Measurements from ENCODE around the gene NFKBIB.
"Not testable (repeated sequence)": the region's sequence is repeated elsewhere in the genome, so short reads cannot be mapped to it uniquely, and the experiment has no call there.

NFKBIB gene

GRCh38 chr19:38899447-38900201, at the start of gene NFKBIB, which contains the start of gene SIRT2:
Gene NFKBIB (plus strand): TSS chr19:38899969. CDS start chr19:38900033, 64 bp downstream.
Gene SIRT2 (minus strand): TSS chr19:38899618. CDS start chr19:38899521, 97 bp downstream.
- Histone ChIP-seq H4K20me1 (peaks cover 0 to 31% (median 9%) of the 10 kb centered on the region in 11 experiments; a peak in 9 of 22 replicates), H3K4me3 (peak within 1 kb of the TSS; percentile 72 to 87 (median 84)), H3K27me3 (no peaks in the 10 kb centered on the region), H3K9ac (peak within 1 kb of the TSS; percentile 77 to 92 (median 89)), H3K4me2 (peak within 1 kb of the TSS; percentile 88 to 99 (median 96)), H3K9me3 (replicated peaks in 1 of 11) (peaks cover 0 to 7% (median 5%) of the 10 kb centered on the region in 11 experiments; a peak in 10 of 22 replicates), H3K27ac (peak within 1 kb of the TSS; percentile 72 to 93 (median 83)), H3K36me3 (peaks cover 1 to 24% (median 14%) of the 10 kb centered on the region in 11 experiments; a peak in 19 of 22 replicates), H3K4me1 (peaks cover 52 to 63% (median 59%) of the 10 kb centered on the region in 10 experiments)
- TF ChIP-seq Cebpa-rat (IDR thresholded peaks at IDR 0.05) = no peak

DNA sequence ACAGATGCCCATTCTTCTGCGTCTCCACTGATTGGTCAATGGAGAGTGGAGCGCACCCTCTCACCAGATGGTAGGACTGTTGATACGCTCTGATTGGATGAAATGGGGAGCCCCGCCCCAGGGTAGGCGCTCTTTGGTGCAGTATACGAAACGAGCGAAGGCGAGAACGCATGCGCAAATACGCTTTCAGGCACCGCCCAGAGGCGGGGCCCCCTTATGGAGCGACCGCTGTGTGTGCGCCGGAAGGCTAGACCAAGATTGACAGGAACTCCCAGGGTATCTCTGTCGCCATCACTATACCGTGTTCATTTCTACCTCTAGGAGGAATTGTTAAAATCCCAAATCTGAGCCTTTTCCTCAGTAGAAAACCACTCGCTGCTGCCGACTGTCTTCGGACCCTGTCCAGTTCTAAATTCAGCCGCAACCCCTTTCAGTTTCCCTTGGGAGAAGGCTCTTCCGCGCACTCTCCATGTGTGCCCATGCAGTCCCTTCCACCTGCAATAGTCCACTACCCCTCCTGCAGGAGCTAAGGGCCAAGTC, 49.3 kb upstream of the NFKBIB start:
- Histone ChIP-seq H3K4me2 (peak overlapping the region; percentile 91 to 100 (median 99)), H3K36me3 (peaks cover 33 to 36% (median 34%) of the 10 kb centered on the region in 11 experiments), H3K4me3 (peak overlapping the region; percentile 72 to 89 (median 80)), H3K9me3 (replicated peaks in 1 of 11) (no peaks in the 10 kb centered on the region; a peak in 1 of 22 replicates), H3K4me1 (peaks cover 50 to 59% (median 54%) of the 10 kb centered on the region in 10 experiments), H4K20me1 (peaks cover 36 to 37% (median 37%) of the 10 kb centered on the region in 11 experiments), H3K27me3 (no peaks in the 10 kb centered on the region), H3K27ac (peak overlapping the region; percentile 86 to 100 (median 94)), H3K9ac (peak overlapping the region; percentile 89 to 99 (median 93))
- TF ChIP-seq Cebpa-rat (IDR thresholded peaks at IDR 0.05) = no peak

- Histone ChIP-seq H3K27me3 (no peaks in the 10 kb centered on the region), H3K4me3 (peak overlapping the region; percentile 72 to 89 (median 80)), H4K20me1 (peaks cover 30 to 32% (median 31%) of the 10 kb centered on the region in 11 experiments), H3K4me2 (peak overlapping the region; percentile 91 to 100 (median 99)), H3K27ac (peak overlapping the region; percentile 86 to 99 (median 94)), H3K9ac (peak overlapping the region; percentile 89 to 99 (median 93)), H3K4me1 (peaks cover 45 to 54% (median 49%) of the 10 kb centered on the region in 10 experiments), H3K36me3 (peaks cover 27 to 30% (median 28%) of the 10 kb centered on the region in 11 experiments), H3K9me3 (replicated peaks in 1 of 11) (peaks cover 0 to 5% (median 3%) of the 10 kb centered on the region in 11 experiments; a peak in 13 of 22 replicates)
- TF ChIP-seq Cebpa-rat (IDR thresholded peaks at IDR 0.05) = no peak
Observed at GRCh38 chr19:38850976-38851621, 48.7 kb upstream of the NFKBIB start.

DNA sequence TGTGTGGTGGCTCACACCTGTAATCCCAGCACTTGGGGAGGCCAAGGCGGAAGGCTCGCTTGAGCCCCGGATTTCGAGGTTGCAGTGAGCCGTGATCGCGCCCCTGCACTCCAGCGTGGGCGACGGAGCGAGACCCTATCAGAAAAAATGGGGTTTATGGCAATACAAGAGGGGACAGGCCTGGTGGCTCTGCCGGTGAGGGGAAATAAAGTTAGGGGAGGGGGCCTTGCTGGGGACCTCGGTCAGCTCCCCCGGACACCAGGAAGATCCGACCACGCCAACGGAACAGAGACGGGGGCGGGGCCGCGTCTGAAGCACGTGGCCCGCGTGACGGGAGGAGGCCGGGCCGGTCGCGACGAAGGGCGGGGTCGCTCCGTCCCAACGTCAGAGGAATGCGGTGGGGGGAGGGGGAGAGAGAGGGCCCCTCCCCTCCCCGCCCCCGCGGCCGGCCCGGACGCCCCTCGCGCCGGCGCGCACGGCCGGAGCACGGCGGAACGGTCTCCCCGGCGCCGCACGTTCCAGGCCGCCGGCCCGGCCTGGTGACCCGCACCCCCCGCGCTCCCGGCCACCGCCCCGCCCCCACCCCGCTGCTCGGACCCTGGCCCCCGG, 48.0 kb upstream of the NFKBIB start:
- TF ChIP-seq Cebpa-rat (IDR thresholded peaks at IDR 0.05) = no peak
- Histone ChIP-seq H3K27ac (peak overlapping the region; percentile 86 to 99 (median 94)), H3K9ac (peak overlapping the region; percentile 89 to 99 (median 93)), H3K27me3 (no peaks in the 10 kb centered on the region), H3K4me1 (peaks cover 45 to 55% (median 49%) of the 10 kb centered on the region in 10 experiments), H3K36me3 (peaks cover 21 to 24% (median 22%) of the 10 kb centered on the region in 11 experiments), H3K4me2 (peak overlapping the region; percentile 91 to 100 (median 99)), H4K20me1 (peaks cover 24 to 25% (median 25%) of the 10 kb centered on the region in 11 experiments), H3K4me3 (peak overlapping the region; percentile 72 to 89 (median 80)), H3K9me3 (replicated peaks in 1 of 11) (peaks cover 0 to 10% (median 8%) of the 10 kb centered on the region in 11 experiments; a peak in 13 of 22 replicates)

DNA sequence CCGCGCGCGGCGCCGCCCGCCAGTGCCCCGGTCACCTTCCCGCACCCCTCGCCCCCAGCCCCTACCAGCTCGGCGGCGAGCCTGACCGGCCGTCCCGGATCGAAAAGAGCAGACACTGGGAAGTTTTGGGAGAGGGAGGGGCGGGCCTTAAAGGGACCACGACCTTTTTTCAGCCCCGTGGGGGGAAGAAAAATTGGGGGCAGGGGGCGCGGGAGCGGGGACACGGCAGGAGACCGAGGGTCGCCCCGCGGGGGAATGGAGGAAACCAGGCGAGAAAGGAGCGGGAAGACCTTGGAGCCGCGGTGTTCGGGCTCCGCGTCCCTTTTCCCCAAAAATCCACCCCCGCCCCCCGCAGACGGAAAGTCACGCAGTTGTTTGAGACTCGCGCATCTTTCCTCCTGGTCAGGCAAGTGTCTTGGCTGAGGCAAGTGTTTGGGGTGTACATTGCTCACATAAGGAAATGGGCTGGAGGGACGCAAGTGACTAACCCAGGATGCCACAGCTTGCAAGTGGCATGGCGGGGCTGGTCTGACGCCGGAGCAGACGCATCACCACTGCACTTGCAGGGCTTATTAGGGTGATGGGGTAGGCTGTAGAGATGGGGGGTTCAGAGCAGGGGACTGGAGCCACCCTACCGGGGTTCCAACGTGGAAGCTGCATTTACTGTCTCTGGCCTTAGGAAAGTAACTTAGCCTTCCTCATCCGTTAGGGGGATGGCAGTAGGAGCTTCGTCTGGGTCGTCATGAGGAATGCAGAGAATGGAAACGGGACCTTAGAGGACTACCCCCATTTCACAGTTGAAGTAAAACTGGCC, 47.3 kb upstream of the NFKBIB start:
- Histone ChIP-seq H3K4me3 (peak overlapping the region; percentile 72 to 89 (median 80)), H3K4me1 (peaks cover 45 to 55% (median 49%) of the 10 kb centered on the region in 10 experiments), H3K27me3 (no peaks in the 10 kb centered on the region), H3K27ac (peak overlapping the region; percentile 86 to 99 (median 94)), H3K4me2 (peak overlapping the region; percentile 76 to 99 (median 91)), H3K36me3 (peaks cover 14 to 17% (median 15%) of the 10 kb centered on the region in 11 experiments), H4K20me1 (peaks cover 17 to 18% (median 18%) of the 10 kb centered on the region in 11 experiments), H3K9ac (peak overlapping the region; percentile 89 to 99 (median 93)), H3K9me3 (replicated peaks in 1 of 11) (peaks cover 0 to 10% (median 8%) of the 10 kb centered on the region in 11 experiments; a peak in 13 of 22 replicates)
- no peak for TF ChIP-seq Cebpa-rat (IDR thresholded peaks at IDR 0.05)

GRCh38 chr19:38853214-38853613, 46.6 kb upstream of the NFKBIB start:
- Histone ChIP-seq H3K4me2 (peak overlapping the region; percentile 76 to 99 (median 91)), H4K20me1 (peaks cover 9 to 10% (median 10%) of the 10 kb centered on the region in 11 experiments), H3K27me3 (no peaks in the 10 kb centered on the region), H3K9me3 (replicated peaks in 1 of 11) (peaks cover 0 to 10% (median 8%) of the 10 kb centered on the region in 11 experiments; a peak in 13 of 22 replicates), H3K27ac (peak overlapping the region; percentile 86 to 99 (median 94); a peak in 21 of 22 replicates), H3K4me1 (peaks cover 45 to 55% (median 49%) of the 10 kb centered on the region in 10 experiments), H3K4me3 (peak overlapping the region; percentile 72 to 89 (median 80); a peak in 19 of 20 replicates), H3K36me3 (peaks cover 6 to 9% (median 7%) of the 10 kb centered on the region in 11 experiments; a peak in 19 of 22 replicates), H3K9ac (peak overlapping the region; percentile 89 to 99 (median 93))
- no peak for TF ChIP-seq Cebpa-rat (IDR thresholded peaks at IDR 0.05)

DNA sequence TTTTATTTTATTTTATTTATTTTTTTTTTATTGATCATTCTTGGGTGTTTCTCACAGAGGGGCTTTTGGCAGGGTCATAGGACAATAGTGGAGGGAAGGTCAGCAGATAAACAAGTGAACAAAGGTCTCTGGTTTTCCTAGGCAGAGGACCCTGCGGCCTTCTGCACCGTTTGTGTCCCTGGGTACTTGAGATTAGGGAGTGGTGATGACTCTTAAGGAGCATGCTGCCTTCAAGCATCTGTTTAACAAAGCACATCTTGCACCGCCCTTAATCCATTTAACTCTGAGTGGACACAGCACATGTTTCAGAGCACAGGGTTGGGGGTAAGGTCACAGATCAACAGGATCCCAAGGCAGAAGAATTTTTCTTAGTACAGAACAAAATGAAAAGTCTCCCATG, 44.8 kb upstream of the NFKBIB start:
- not testable (repeated sequence) for H3K4me2 ChIP-seq, H4K20me1 ChIP-seq, H3K4me3 ChIP-seq, H3K36me3 ChIP-seq, H3K9ac ChIP-seq, H3K27ac ChIP-seq, H3K27me3 ChIP-seq
- peaks cover 0 to 10% (median 8%) of the 10 kb centered on the region in 11 experiments; a peak in 13 of 22 replicates for H3K9me3 ChIP-seq (replicated peaks in 1 of 11)
- H3K4me1 ChIP-seq = peaks cover 55 to 68% (median 63%) of the 10 kb centered on the region in 10 experiments

GRCh38 chr19:38855751-38856150, 44.0 kb upstream of the NFKBIB start:
- H3K36me3 ChIP-seq, H3K27me3 ChIP-seq, H4K20me1 ChIP-seq, H3K9ac ChIP-seq, H3K4me3 ChIP-seq: not testable (repeated sequence)
- H3K9me3 ChIP-seq (replicated peaks in 1 of 11) = peaks cover 0 to 10% (median 8%) of the 10 kb centered on the region in 11 experiments; a peak in 13 of 22 replicates
- H3K4me1 ChIP-seq = peaks cover 61 to 75% (median 68%) of the 10 kb centered on the region in 10 experiments
- 0 out of 22 replicates have a peak overlapping the region, but pooled peaks of 1 of the 11 experiments have one; percentile 49 for H3K27ac ChIP-seq
- 0 out of 22 replicates have a peak overlapping the region, but pooled peaks of 1 of the 11 experiments have one; percentile 63 for H3K4me2 ChIP-seq
